HEK293T (cell line): Measurements from ENCODE around the gene TIE1.

Source experiments
- CTCF ChIA-PET: fragments of 350-600 bp; formaldehyde crosslinking; extraction: SDS; loops from one replicate; lab custom pipeline; 2021; ENCODE audit warnings: antibody characterized with exemption, inconsistent platforms; lab: Yijun Ruan, JAX
- POLR2A ChIA-PET: fragments of 350-600 bp; formaldehyde crosslinking; extraction: SDS; loops from one replicate; lab custom pipeline; 2020; ENCODE audit warnings: antibody characterized with exemption, inconsistent platforms; lab: Yijun Ruan, JAX
- DNase-seq: peaks from one replicate; pipeline ENCODE4 v3.0.0; 2012; ENCODE audit warnings: mixed read lengths; ENCODE audit errors: extremely low spot score
- ARNT ChIP-seq: fragments of 450-650 bp; IDR thresholded peaks from 2 replicates; pipeline ENCODE4 v1.6.1; 2017; ENCODE audit warnings: mild to moderate bottlenecking
- BHLHE40 ChIP-seq: fragments of 450-650 bp; IDR thresholded peaks from 2 replicates; pipeline ENCODE4 v1.6.1; 2016; ENCODE audit warnings: mild to moderate bottlenecking, moderate library complexity, borderline replicate concordance
- CTBP1 ChIP-seq: fragments of 450-650 bp; IDR thresholded peaks from 2 replicates; pipeline ENCODE4 v1.6.1; 2016; ENCODE audit warnings: borderline replicate concordance
- ELF4 ChIP-seq: fragments of 450-650 bp; IDR thresholded peaks from 2 replicates; pipeline ENCODE4 v1.6.1; 2017; ENCODE audit warnings: antibody characterized with exemption
- FOXA1 ChIP-seq: fragments of 450-650 bp; IDR thresholded peaks from 2 replicates; pipeline ENCODE4 v1.6.1; 2016; ENCODE audit warnings: mild to moderate bottlenecking
- FOXK2 ChIP-seq: fragments of 450-650 bp; IDR thresholded peaks from 2 replicates; pipeline ENCODE4 v1.6.1; 2016; ENCODE audit warnings: mild to moderate bottlenecking
- FOXM1 ChIP-seq: fragments of 450-650 bp; IDR thresholded peaks from 2 replicates; pipeline ENCODE4 v1.6.1; 2017; ENCODE audit warnings: mild to moderate bottlenecking, borderline replicate concordance
- HDGF ChIP-seq: fragments of 450-650 bp; IDR thresholded peaks from 2 replicates; pipeline ENCODE4 v1.6.1; 2017; ENCODE audit warnings: antibody characterized with exemption, borderline replicate concordance
- L3MBTL2 ChIP-seq: fragments of 450-650 bp; conservative IDR thresholded peaks from 2 replicates; pipeline ENCODE4 v1.6.1; 2016; ENCODE audit warnings: mild to moderate bottlenecking
- LEF1 ChIP-seq: fragments of 450-650 bp; IDR thresholded peaks from 2 replicates; pipeline ENCODE4 v1.6.1; 2017; ENCODE audit warnings: mild to moderate bottlenecking, borderline replicate concordance
- NFRKB ChIP-seq: fragments of 450-650 bp; IDR thresholded peaks from 2 replicates; pipeline ENCODE4 v1.6.1; 2016; ENCODE audit warnings: mild to moderate bottlenecking, moderate library complexity
- PKNOX1 ChIP-seq: fragments of 450-650 bp; IDR thresholded peaks from 2 replicates; pipeline ENCODE4 v1.6.1; 2016
- SP1 ChIP-seq: fragments of 450-650 bp; IDR thresholded peaks from 2 replicates; pipeline ENCODE4 v1.6.1; 2017
- SUZ12 ChIP-seq: fragments of 450-650 bp; IDR thresholded peaks from 2 replicates; pipeline ENCODE4 v1.6.1; 2016; ENCODE audit warnings: mild to moderate bottlenecking
- TARDBP ChIP-seq: fragments of 450-650 bp; IDR thresholded peaks from 2 replicates; pipeline ENCODE4 v1.6.1; 2016
- ZNF384 ChIP-seq: fragments of 450-650 bp; IDR thresholded peaks from 2 replicates; pipeline ENCODE4 v1.6.1; 2016

Gene TIE1

GRCh38 chr1:43282220-43283195 is 18.3 kb upstream of the TIE1 start:
- CTCF ChIA-PET, result no interaction called here
- POLR2A ChIA-PET, result interaction anchor here (1.3 kb wide), 1 partner anchor 66 kb away, joined by 4 read pairs; no protein-coding TSS in a partner anchor
- no peak for TF ChIP-seq FOXM1
- no peak for TF ChIP-seq NFRKB
- TF ChIP-seq HDGF, result no peak
- no peak for TF ChIP-seq SUZ12
- TF ChIP-seq ARNT, result no peak
- TF ChIP-seq CTBP1, result no peak
- no peak for TF ChIP-seq FOXA1
- TF ChIP-seq ZNF384, result no peak
- TF ChIP-seq L3MBTL2, result no peak
- TF ChIP-seq TARDBP, result no peak
- TF ChIP-seq FOXK2, result no peak
- no peak for DNase-seq

- no peak for TF ChIP-seq FOXK2
- TF ChIP-seq SP1, result no peak
- TF ChIP-seq TARDBP, result no peak
- no peak for TF ChIP-seq NFRKB
- TF ChIP-seq L3MBTL2, result no peak
- POLR2A ChIA-PET, result no interaction called here
- CTCF ChIA-PET, result no interaction called here
- no peak for DNase-seq
These were observed 16.7 kb upstream of the TIE1 start for GRCh38 chr1:43284065-43284464.

GRCh38 chr1:43284546-43285110 is 16.2 kb upstream of the TIE1 start:
- ChIA-PET POLR2A (interaction anchor here (0.7 kb wide), 1 partner anchor 74 kb away, joined by 3 read pairs; the partner anchor contains the start of gene CDC20), CTCF (interaction anchor here (0.6 kb wide), 1 partner anchor 58 kb away, joined by 3 read pairs; no protein-coding TSS in a partner anchor)
- no peak for DNase-seq
- no peak for TF ChIP-seq HDGF
- TF ChIP-seq BHLHE40, result no peak
- no peak for TF ChIP-seq TARDBP
- no peak for TF ChIP-seq SUZ12
- TF ChIP-seq NFRKB, result no peak
- TF ChIP-seq CTBP1, result no peak
- no peak for TF ChIP-seq ARNT
- TF ChIP-seq FOXA1, result no peak
- no peak for TF ChIP-seq ZNF384
- TF ChIP-seq ELF4, result no peak
- no peak for TF ChIP-seq LEF1
- TF ChIP-seq FOXK2, result no peak
- no peak for TF ChIP-seq SP1
- TF ChIP-seq FOXM1, result no peak

- no peak for DNase-seq
- ChIA-PET CTCF (no interaction called here), POLR2A (interaction anchor here (0.7 kb wide), 1 partner anchor 73 kb away, joined by 3 read pairs; the partner anchor contains the start of gene CDC20)
- no peak for TF ChIP-seq ELF4
- no peak for TF ChIP-seq FOXA1
- no peak for TF ChIP-seq ZNF384
- no peak for TF ChIP-seq FOXK2
- no peak for TF ChIP-seq NFRKB
- TF ChIP-seq SUZ12, result no peak
- TF ChIP-seq HDGF, result no peak
- TF ChIP-seq PKNOX1, result no peak
- no peak for TF ChIP-seq ARNT
- TF ChIP-seq SP1, result no peak
- TF ChIP-seq LEF1, result no peak
- no peak for TF ChIP-seq TARDBP
- no peak for TF ChIP-seq FOXM1
- TF ChIP-seq BHLHE40, result no peak
- TF ChIP-seq CTBP1, result no peak
- TF ChIP-seq L3MBTL2, result no peak
These were observed 15.4 kb upstream of the TIE1 start, which contains the start of gene C1orf210 for GRCh38 chr1:43285269-43285990. Gene C1orf210 (minus strand): TSS chr1:43285581. CDS start chr1:43283270, 2,311 bp downstream.

- CTCF ChIA-PET, result no interaction called here
- DNase-seq, result no peak
- POLR2A ChIA-PET, result no interaction called here
- TF ChIP-seq LEF1, result no peak
- no peak for TF ChIP-seq ZNF384
- no peak for TF ChIP-seq CTBP1
- TF ChIP-seq PKNOX1, result no peak
These were observed 14.7 kb upstream of the TIE1 start for GRCh38 chr1:43286115-43286514.

- DNase-seq, result no peak
- ChIA-PET CTCF (no interaction called here), POLR2A (no interaction called here)
- TF ChIP-seq NFRKB (no peak), PKNOX1 (no peak)
These were observed 14.2 kb upstream of the TIE1 start for GRCh38 chr1:43286533-43286932.
